Vagina (tissue), 2 donors: ENCODE measurements around the gene TOP2B. TPM values are rescaled to one million over a fixed set of nuclear protein-coding genes. Genes with fewer than 3 reads are reported as not detected.

Experiments
- DNase-seq, 2 donors: peaks; one replicate each; pipeline ENCODE4 v3.0.0-alpha.2; 2017; ENCODE audit errors: extremely low spot score in 2 of 2
- H3K27ac ChIP-seq: fragments of 200-600 bp; sonication (generic); one replicate; pipeline ENCODE4 v1.5.1; 2019
- H3K27me3 ChIP-seq: fragments of 200-600 bp; sonication (generic); one replicate; pipeline ENCODE4 v1.5.1; 2019
- H3K36me3 ChIP-seq, 2 donors: fragments of 200-600 bp; sonication (generic); one replicate each; pipeline ENCODE4 v1.5.1; 2017 to 2019
- H3K4me1 ChIP-seq: fragments of 200-600 bp; sonication (generic); one replicate; pipeline ENCODE4 v1.5.1; 2019
- H3K4me3 ChIP-seq, 2 donors: fragments of 200-600 bp; sonication (generic); 1 replicate in 1 of 2; 2 replicates in 1 of 2; pipeline ENCODE4 v1.5.1; 2016 to 2019
- H3K9me3 ChIP-seq: fragments of 200-600 bp; sonication (generic); one replicate; pipeline ENCODE4 v1.5.1; 2019
- CTCF ChIP-seq, 3 experiments: fragments of 450-650 bp in 2 of 3; fragments of 200-600 bp in 1 of 3; sonication (generic) in 1 of 3; IDR thresholded peaks; one replicate each; pipeline ENCODE4 v1.5.1; 2017 to 2019; ENCODE audit warnings: antibody characterized with exemption in 3 of 3, mild to moderate bottlenecking in 2 of 3, moderate library complexity in 2 of 3
- POLR2A ChIP-seq, 2 donors: fragments of 450-650 bp; IDR thresholded peaks; one replicate each; pipeline ENCODE4 v1.6.1; 2017; ENCODE audit warnings: antibody characterized with exemption in 2 of 2, mild to moderate bottlenecking in 2 of 2, moderate library complexity in 2 of 2
- POLR2AphosphoS5 ChIP-seq, 2 donors: sonication (generic); formaldehyde crosslinking; IDR thresholded peaks; one replicate each; pipeline ENCODE4 v1.9.0; 2017; ENCODE audit warnings: antibody characterized with exemption in 2 of 2, mild to moderate bottlenecking in 2 of 2, low read depth in 1 of 2; ENCODE audit not compliant: insufficient read depth in 1 of 2
- intact Hi-C: fragments of 100-400 bp; cut with DNase I; formaldehyde crosslinking; loops from one replicate; pipeline ENCODE4 v1.15.1; 2023
- total RNA-seq: library from RNA; depleted of rRNA; stranded (reverse); fragments of >200 nt; gene quantifications from one replicate; pipeline ENCODE4 v1.2.3, GENCODE V29; 2016

TOP2B gene
- total RNA-seq, 1 donor from 2014 or later: 88.1 TPM

GRCh38 chr3:25652921-25653320, 11.8 kb downstream of the TOP2B start:
- Histone ChIP-seq H3K4me3 (no peak overlapping the region), H3K36me3 (no peaks in the 10 kb centered on the region), H3K27ac (no peak overlapping the region), H3K27me3 (no peaks in the 10 kb centered on the region), H3K9me3 (peaks cover 13% of the 10 kb centered on the region), H3K4me1 (peaks cover 52% of the 10 kb centered on the region)
- intact Hi-C loops: no loop called here
- DNase-seq: no peak
- TF ChIP-seq CTCF (IDR thresholded peaks at IDR 0.05): no peak
- no peak for TF ChIP-seq POLR2AphosphoS5 (IDR thresholded peaks at IDR 0.05; ENCODE audit: insufficient read depth in 1 of 2, low read depth in 1 of 2)
- no peak for TF ChIP-seq POLR2A (IDR thresholded peaks at IDR 0.05)

GRCh38 chr3:25648925-25649830, 15.5 kb downstream of the TOP2B start:
- Histone ChIP-seq H3K4me1 (peaks cover 31% of the 10 kb centered on the region), H3K36me3 (no peaks in the 10 kb centered on the region), H3K4me3 (no peak overlapping the region), H3K9me3 (peaks cover 13% of the 10 kb centered on the region), H3K27ac (no peak overlapping the region), H3K27me3 (no peaks in the 10 kb centered on the region)
- intact Hi-C loops: no loop called here
- DNase-seq: no peak
- TF ChIP-seq CTCF (IDR thresholded peaks at IDR 0.05): no peak
- TF ChIP-seq POLR2AphosphoS5 (IDR thresholded peaks at IDR 0.05; ENCODE audit: insufficient read depth in 1 of 2, low read depth in 1 of 2): no peak

GRCh38 chr3:25648107-25648535, 16.6 kb downstream of the TOP2B start:
- intact Hi-C loops: no loop called here

GRCh38 chr3:25635038-25635437, 29.7 kb downstream of the TOP2B start:
- H3K4me1 ChIP-seq: no peaks in the 10 kb centered on the region
- H3K36me3 ChIP-seq: peaks cover 0 to 27% of the 10 kb centered on the region in 2 donors
- no peak for TF ChIP-seq POLR2AphosphoS5 (IDR thresholded peaks at IDR 0.05; ENCODE audit: insufficient read depth in 1 of 2, low read depth in 1 of 2)
- TF ChIP-seq CTCF (IDR thresholded peaks at IDR 0.05): no peak
- no peak for TF ChIP-seq POLR2A (IDR thresholded peaks at IDR 0.05)
- DNase-seq: no peak
- H3K9me3 ChIP-seq: no peaks in the 10 kb centered on the region
- no peaks in the 10 kb centered on the region for H3K27me3 ChIP-seq
- intact Hi-C loops: no loop called here
- H3K4me3 ChIP-seq: no peak overlapping the region
- H3K27ac ChIP-seq: no peak overlapping the region

More at GRCh38 chr3:25648107-25648535, 16.6 kb downstream of the TOP2B start:
- Histone ChIP-seq H3K4me3 (no peak overlapping the region), H3K27me3 (no peaks in the 10 kb centered on the region), H3K27ac (no peak overlapping the region), H3K9me3 (peaks cover 13% of the 10 kb centered on the region), H3K4me1 (peaks cover 21% of the 10 kb centered on the region), H3K36me3 (no peaks in the 10 kb centered on the region)
- TF ChIP-seq POLR2A (IDR thresholded peaks at IDR 0.05) (no peak), CTCF (IDR thresholded peaks at IDR 0.05) (peak; percentile 77 to 90 (median 84)), POLR2AphosphoS5 (IDR thresholded peaks at IDR 0.05; ENCODE audit: insufficient read depth in 1 of 2, low read depth in 1 of 2) (no peak)
- DNase-seq: no peak

- no peak overlapping the region for H3K4me3 ChIP-seq
- no peaks in the 10 kb centered on the region for H3K4me1 ChIP-seq
- no peak for TF ChIP-seq POLR2A (IDR thresholded peaks at IDR 0.05)
- no peak for TF ChIP-seq CTCF (IDR thresholded peaks at IDR 0.05)
- no peak for TF ChIP-seq POLR2AphosphoS5 (IDR thresholded peaks at IDR 0.05; ENCODE audit: insufficient read depth in 1 of 2, low read depth in 1 of 2)
- DNase-seq: no peak
- H3K27me3 ChIP-seq: no peaks in the 10 kb centered on the region
- H3K9me3 ChIP-seq: no peaks in the 10 kb centered on the region
- H3K36me3 ChIP-seq: peaks cover 0 to 38% of the 10 kb centered on the region in 2 donors
- no peak overlapping the region for H3K27ac ChIP-seq
- intact Hi-C loops: no loop called here
Measured at GRCh38 chr3:25633919-25634318, 30.8 kb downstream of the TOP2B start.
